HepG2 (cell line): Measurements from ENCODE around the gene HS2ST1. TPM values are rescaled to one million over a fixed set of nuclear protein-coding genes. Genes with fewer than 3 reads are reported as not detected.

Experiments
- CENPT ChIP-seq: sonication (generic); formaldehyde crosslinking; IDR thresholded peaks from 2 replicates; pipeline ENCODE4 v1.8.0; 2022; ENCODE audit warnings: low read depth, mild to moderate bottlenecking, moderate library complexity, missing genetic modification reagents
- FIP1L1 ChIP-seq: fragments of 200-400 bp; formaldehyde crosslinking; IDR thresholded peaks from 2 replicates; pipeline ENCODE4 v1.6.1; 2018; ENCODE audit warnings: low read depth, mild to moderate bottlenecking, low read length, moderate library complexity, borderline replicate concordance; ENCODE audit not compliant: insufficient read depth
- HIVEP1 ChIP-seq: sonication (generic); formaldehyde crosslinking; IDR thresholded peaks from 2 replicates; pipeline ENCODE4 v1.4.0; 2020; ENCODE audit warnings: mild to moderate bottlenecking, missing genetic modification reagents
- MZF1 ChIP-seq: sonication (generic); formaldehyde crosslinking; IDR thresholded peaks from 2 replicates; pipeline ENCODE4 v1.8.1; 2023; ENCODE audit warnings: mild to moderate bottlenecking, missing genetic modification reagents, borderline replicate concordance
- SMYD3 ChIP-seq: sonication (generic); formaldehyde crosslinking; IDR thresholded peaks from 2 replicates; pipeline ENCODE4 v1.8.1; 2023; ENCODE audit warnings: mild to moderate bottlenecking, missing genetic modification reagents
- TGIF2 ChIP-seq: IDR thresholded peaks from 2 replicates; pipeline ENCODE4 v1.6.1; 2016; ENCODE audit warnings: control low read depth, missing compliant biosample characterization
- TMF1 ChIP-seq: sonication (generic); formaldehyde crosslinking; IDR thresholded peaks from 2 replicates; pipeline ENCODE4 v1.8.1; 2022; ENCODE audit warnings: low read depth, missing genetic modification reagents
- TRIM22 ChIP-seq: fragments of 450-650 bp; IDR thresholded peaks from 2 replicates; pipeline ENCODE4 v1.6.1; 2017
- ZBTB40 ChIP-seq, 2 experiments: fragments of 450-650 bp in 1 of 2; sonication (generic) in 1 of 2; formaldehyde crosslinking in 1 of 2; IDR thresholded peaks; 2 replicates each; pipeline versions ENCODE4 v1.6.1 to v1.8.0; 2016 to 2022; ENCODE audit warnings: antibody characterized with exemption in 1 of 2, mild to moderate bottlenecking in 1 of 2, missing genetic modification reagents in 1 of 2
- ZHX1 ChIP-seq: sonication (generic); formaldehyde crosslinking; IDR thresholded peaks from 2 replicates; pipeline ENCODE4 v1.8.1; 2022; ENCODE audit warnings: low read depth, mild to moderate bottlenecking, missing genetic modification reagents
- ZNF629 ChIP-seq: sonication (generic); formaldehyde crosslinking; conservative IDR thresholded peaks from 2 replicates; pipeline ENCODE4 v1.5.0; 2020; ENCODE audit warnings: missing genetic modification reagents
- ZNF710 ChIP-seq: sonication (generic); formaldehyde crosslinking; IDR thresholded peaks from 2 replicates; pipeline ENCODE4 v1.5.0; 2020; ENCODE audit warnings: mild to moderate bottlenecking, missing genetic modification reagents, borderline replicate concordance
- ZSCAN22 ChIP-seq: sonication (generic); formaldehyde crosslinking; IDR thresholded peaks from 2 replicates; pipeline ENCODE4 v1.4.0; 2020; ENCODE audit warnings: mild to moderate bottlenecking, missing genetic modification reagents
- polyA plus RNA-seq, 8 experiments: library from polyadenylated mRNA; depleted of rRNA in 3 of 8; stranded (reverse) in 7 of 8; unstranded in 1 of 8; fragments of >200 nt; fragmentation: Illumina TruSeq in 4 of 8; extraction: Trizol in 4 of 8; gene quantifications; 2 replicates each; pipeline versions ENCODE4 v1.2.1 to v1.2.3, GENCODE V29; 2011 to 2016; ENCODE audit warnings: low read depth in 4 of 8, missing spikeins in 1 of 8, mixed read lengths in 1 of 8; ENCODE audit not compliant: insufficient read depth in 1 of 8
- total RNA-seq, 5 experiments: library from RNA; depleted of rRNA; stranded (reverse); fragments of >200 nt; fragmentation: Illumina TruSeq; extraction: Trizol; gene quantifications; 2 replicates each; pipeline ENCODE4 v1.2.3, GENCODE V29; 2016; ENCODE audit warnings: low read depth in 1 of 5

The HS2ST1 gene
- total and polyA plus RNA-seq, 2 of the 13 experiments (the other 11 are each of a cell fraction or from before 2014, with no cell fraction given), result 22.1 to 58.7 TPM

- TF ChIP-seq MZF1 (CRISPR knock-in tag), result no peak
- no peak for TF ChIP-seq FIP1L1
- TF ChIP-seq TGIF2 (CRISPR knock-in tag), result no peak
- TF ChIP-seq SMYD3 (CRISPR knock-in tag), result no peak
- 0 out of 2 replicates have a peak, but pooled peaks have one; percentile 24 for TF ChIP-seq ZNF629
- no peak for TF ChIP-seq HIVEP1
- no peak for TF ChIP-seq TMF1 (CRISPR knock-in tag)
- no peak for TF ChIP-seq TRIM22
- TF ChIP-seq ZNF710 (CRISPR knock-in tag), result no peak
- TF ChIP-seq ZBTB40 (IDR thresholded peaks at IDR 0.05), result no peak
- TF ChIP-seq ZBTB40 (CRISPR knock-in tag; IDR thresholded peaks at IDR 0.05), result no peak
- TF ChIP-seq CENPT (CRISPR knock-in tag), result no peak
- no peak for TF ChIP-seq ZSCAN22 (CRISPR knock-in tag)
- TF ChIP-seq ZHX1 (CRISPR knock-in tag), result no peak
Measured at GRCh38 chr1:86981482-86982213, 67.2 kb downstream of the HS2ST1 start (continued).
